Erythroblast (primary cell): ENCODE data around the gene NFAT5.

Source experiments
- GATA1 ChIP-seq: IDR thresholded peaks from 2 replicates; pipeline ENCODE4 v1.6.1; 2011; ENCODE audit warnings: low read depth, mild to moderate bottlenecking, control low read depth, low read length, moderate library complexity
- POLR2A ChIP-seq: IDR thresholded peaks from 2 replicates; pipeline ENCODE4 v1.6.1; 2011; ENCODE audit warnings: mild to moderate bottlenecking, low read length

GRCh38 chr16:69520800-69521602 is 44.8 kb upstream of the NFAT5 start:
- TF ChIP-seq POLR2A (no peak), GATA1 (no peak)
